T47D (cell line): ENCODE results near the gene MSL1.

Experiments
- DNase-seq, 2 experiments: peaks; one replicate each; pipeline versions ENCODE4 v3.0.0 to v3.0.0-alpha.2; 2011 to 2012; ENCODE audit warnings: low read depth in 1 of 2, low spot score in 1 of 2
- JUND ChIP-seq: IDR thresholded peaks from 2 replicates; pipeline ENCODE4 v1.6.1; 2012; ENCODE audit warnings: low read depth
- in situ Hi-C: cut with HindIII; loops from 2 replicates; pipeline ENCODE4 v1.10.0; 2016; ENCODE audit warnings: low sequenced_read_pairs, low pct_unique_long_range_greater_than_20kb

The MSL1 gene

GRCh38 chr17:40095351-40095943 is 26.3 kb upstream of the MSL1 start:
- no peak for DNase-seq

DNA sequence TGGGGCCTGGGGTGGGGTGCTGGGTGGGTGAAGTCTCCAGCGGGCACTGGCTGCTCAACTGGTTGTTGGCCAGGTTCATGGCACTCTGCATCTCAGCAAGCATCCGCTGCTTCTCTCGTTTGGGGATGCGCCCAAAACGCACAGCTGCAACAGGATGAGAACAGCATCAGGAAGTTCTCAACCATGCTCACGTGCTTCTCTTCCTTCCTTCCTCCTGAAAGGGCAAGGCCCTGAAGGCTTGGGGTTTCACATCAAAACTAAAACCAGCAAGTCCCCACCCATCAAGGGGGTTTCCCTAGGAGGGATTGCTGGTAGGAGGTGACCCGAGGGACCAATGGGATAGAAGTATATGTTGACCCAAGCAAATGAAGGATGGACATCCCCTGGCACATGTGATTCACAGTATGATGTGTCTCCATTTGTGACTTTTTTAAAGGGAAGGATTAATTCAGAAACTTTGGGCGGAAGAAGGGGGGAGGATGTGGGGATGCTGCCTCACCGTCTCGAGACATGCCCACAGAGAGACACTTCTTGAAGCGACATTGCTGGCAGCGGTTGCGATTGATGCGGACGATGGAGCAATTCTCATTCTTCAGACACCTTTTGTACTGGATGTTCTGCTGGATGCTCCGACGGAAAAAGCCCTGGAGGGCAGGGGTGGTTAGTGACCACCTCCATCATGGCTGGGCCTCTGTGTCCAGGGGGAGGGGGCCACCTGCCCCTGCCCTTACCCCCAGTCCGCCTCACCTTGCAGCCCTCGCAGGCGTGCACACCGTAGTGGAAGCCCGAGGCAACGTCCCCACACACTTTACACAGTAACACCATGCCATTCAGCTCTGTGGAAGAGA is 25.6 kb upstream of the MSL1 start:
- in situ Hi-C loops = no loop called here
- no peak for DNase-seq

More at GRCh38 chr17:40095351-40095943, 26.3 kb upstream of the MSL1 start:
- TF ChIP-seq JUND = no peak
- in situ Hi-C loops = no loop called here

GRCh38 chr17:40097087-40097486 is 24.7 kb upstream of the MSL1 start:
- no peak for TF ChIP-seq JUND
- DNase-seq = no peak
- in situ Hi-C loops = no loop called here

More for the DNA sequence above, 25.6 kb upstream of the MSL1 start:
- no peak for TF ChIP-seq JUND

GRCh38 chr17:40097931-40098845 is 23.6 kb upstream of the MSL1 start:
- no peak for TF ChIP-seq JUND
- in situ Hi-C loops = no loop called here
- no peak for DNase-seq

DNA sequence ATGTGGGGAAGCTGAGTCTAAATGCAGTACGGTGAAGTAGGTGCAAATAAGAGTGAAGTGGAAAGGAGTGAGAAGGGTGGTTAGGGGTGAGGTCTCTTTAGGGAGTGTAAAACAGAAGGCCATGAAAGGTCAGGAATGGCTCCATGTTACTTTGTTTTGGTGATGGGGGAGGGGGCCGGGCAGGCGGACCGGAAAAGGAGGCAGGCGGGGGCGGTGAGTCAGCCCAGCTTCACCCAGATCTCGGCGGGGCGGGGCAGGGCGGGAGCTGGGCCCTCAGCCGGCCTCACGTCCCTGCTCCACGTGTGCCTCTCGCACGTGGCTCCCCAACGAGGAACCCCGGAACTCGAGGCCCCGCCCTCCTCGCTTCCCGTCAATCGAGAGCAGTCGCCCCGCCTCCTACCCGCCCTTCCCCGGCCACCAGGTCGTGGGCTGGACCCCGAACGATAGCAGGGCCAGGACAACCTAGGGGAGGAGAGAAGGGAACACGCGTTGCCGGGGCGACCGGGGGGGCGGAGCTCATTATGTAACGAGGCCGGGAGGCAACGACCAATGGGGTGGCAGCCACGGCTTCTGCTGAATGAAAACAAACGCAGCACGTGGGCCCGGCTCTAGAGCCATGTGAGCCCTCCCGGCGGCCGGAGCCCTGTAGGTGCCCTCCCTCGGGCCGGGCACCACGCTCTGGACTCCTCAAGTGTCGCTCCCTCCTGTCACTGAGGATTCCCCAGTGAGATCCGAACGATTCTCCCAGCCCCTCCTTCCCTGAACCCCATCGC is 22.7 kb upstream of the MSL1 start:
- peak; percentile 98 to 100 for DNase-seq
- in situ Hi-C loops = no loop called here
- no peak for TF ChIP-seq JUND

GRCh38 chr17:40099619-40100418 is 22.0 kb upstream of the MSL1 start:
- no peak for TF ChIP-seq JUND
- no peak for DNase-seq
- in situ Hi-C loops = no loop called here

DNA sequence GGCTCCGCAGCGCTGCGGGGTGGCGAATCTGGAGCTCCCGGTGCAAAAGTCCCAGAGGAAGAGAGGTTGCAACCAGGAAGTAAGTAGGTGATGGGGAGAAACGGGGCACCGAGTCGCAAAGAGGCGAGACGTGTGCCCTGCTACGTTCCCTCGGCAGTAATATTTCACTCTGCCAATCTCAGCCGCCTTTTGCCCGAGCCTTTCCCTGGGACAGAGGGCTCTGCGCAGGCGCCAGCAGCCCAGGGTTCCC is 21.4 kb upstream of the MSL1 start, which contains the start of gene NR1D1:
Gene NR1D1 (minus strand): TSS at position 171 of the 250 bp plus-strand sequence. CDS start 495 bp downstream, outside the sequence.
- no peak for DNase-seq
- in situ Hi-C loops = no loop called here
- TF ChIP-seq JUND = no peak

- in situ Hi-C loops = no loop called here
- TF ChIP-seq JUND = no peak
- peak; percentile 95 to 100 for DNase-seq
Measured at GRCh38 chr17:40100669-40101366, 21.0 kb upstream of the MSL1 start.

DNA sequence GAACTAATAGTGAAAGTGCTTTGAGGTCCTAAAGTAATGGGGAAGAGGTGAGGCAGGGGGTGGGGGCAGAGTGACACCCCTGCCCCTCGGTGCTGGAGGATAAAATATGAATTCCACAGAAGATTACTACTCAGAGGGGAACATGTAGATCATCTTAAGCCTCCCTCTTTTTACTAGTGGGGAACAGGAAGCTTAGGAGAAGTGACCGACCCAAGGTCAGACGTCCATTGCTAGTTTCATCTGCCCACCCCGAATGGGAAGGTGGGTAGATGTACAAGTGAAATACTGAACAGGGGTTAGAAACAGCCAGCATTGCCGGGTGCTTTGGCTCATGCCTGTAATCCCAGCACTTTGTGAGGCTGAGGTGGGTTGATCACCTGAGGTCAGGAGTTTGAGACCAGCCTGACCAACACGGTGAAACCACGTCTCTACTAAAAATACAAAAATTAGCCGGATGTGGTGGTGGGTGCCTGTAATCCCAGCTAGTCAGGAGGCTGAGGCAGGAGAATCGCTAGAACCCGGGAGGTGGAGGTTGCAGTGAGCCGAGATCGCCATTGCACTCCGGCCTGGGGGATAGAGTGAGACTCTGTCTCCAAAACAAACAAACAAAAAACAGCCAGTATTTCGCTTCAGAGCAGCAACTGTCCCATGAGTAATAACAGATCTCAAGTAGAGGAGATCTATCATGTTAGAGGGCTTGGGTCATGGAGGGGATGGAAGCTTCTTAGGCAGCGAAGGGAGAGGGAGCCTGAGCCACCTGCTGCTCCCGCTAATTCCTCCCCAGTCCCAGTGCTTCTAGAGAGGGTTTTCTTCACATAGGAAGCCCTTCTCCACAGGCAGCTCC is 20.2 kb upstream of the MSL1 start:
- in situ Hi-C loops = no loop called here
- TF ChIP-seq JUND = no peak
- DNase-seq = no peak

DNA sequence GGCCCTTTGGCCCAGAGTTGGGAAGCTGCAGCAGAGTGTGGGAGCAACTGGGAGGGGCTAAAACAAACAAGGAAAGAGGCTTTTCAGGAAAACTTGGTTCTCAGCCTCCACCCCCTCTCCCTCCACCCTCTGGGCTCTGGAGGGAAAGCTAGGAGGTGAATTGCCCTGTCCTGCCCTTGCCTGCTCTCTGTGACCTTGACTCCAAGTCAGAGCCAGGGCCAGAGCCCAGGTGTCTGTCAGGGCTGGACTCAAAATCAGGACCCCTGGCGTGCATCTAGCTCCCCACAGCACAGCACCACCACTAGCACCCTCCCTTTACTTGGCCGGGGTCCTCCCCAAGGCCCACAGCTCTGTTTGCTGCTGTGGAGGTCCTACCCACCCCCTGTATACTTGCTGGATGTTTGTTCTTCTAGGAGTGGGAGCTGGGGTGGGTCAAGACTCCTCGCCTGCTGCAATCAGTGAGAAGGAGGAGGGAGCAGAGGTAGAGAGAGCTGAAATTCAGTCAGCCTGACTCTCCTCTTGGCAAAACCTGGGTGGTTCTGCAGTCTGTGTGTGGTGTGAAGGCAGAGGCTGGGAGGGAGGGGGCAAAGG is 18.6 kb upstream of the MSL1 start:
- TF ChIP-seq JUND = no peak
- in situ Hi-C loops = no loop called here
- DNase-seq = no peak
